Fibroblast of skin of abdomen (primary cell): ENCODE data around the gene TSC22D1.
A peak's percentile ranks its signal among the peaks of the same experiment; 100 is the strongest.
"Not testable (repeated sequence)": the region's sequence is repeated elsewhere in the genome, so short reads cannot be mapped to it uniquely, and the experiment has no call there.

Experiments
- DNase-seq: peaks from one replicate; pipeline ENCODE4 v3.0.0-alpha.2; 2013

TSC22D1 gene

GRCh38 chr13:44573071-44573470 is 3.1 kb downstream of the TSC22D1 start:
- peak; percentile 6 for DNase-seq

DNA sequence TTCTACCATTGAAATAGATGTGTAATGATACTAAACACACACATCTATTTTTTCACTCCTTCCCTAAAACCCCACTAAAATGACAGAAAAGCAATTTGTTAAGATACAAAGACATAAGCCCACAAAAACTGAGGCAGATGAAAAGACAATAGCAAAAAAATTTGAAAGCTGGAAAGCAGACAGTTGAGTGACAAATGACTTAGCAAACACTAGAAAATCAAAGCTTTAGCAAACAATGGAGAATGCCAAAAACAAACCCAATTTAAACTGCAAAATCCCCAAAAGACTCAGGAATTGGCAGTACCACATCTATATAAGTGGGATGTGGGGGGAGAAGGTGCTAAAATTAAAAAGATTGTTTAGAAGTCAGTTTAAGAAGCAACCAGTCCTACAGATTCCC is 9.5 kb downstream of the TSC22D1 start:
- no peak for DNase-seq

DNA sequence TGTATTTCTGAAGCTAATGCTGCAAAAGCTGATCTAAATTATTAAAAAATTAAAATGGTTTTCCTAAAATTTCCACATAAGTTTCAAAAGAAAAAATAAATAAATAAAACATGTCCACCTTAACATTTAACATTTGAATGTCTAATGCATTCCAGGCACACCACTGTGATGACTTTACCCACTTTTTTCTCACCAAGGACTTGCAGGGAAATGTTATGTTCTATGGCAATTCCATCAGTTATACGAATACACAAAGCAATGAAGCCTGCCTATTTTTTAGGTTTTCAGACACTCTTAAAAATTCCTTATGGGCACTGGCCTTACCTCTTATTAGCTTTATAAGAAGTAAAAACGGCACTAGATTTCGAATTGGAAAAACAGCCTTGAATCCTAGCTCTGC is 10.2 kb downstream of the TSC22D1 start:
- peak; percentile 31 for DNase-seq

- no peak for DNase-seq
These were observed 11.2 kb downstream of the TSC22D1 start for GRCh38 chr13:44564936-44565335.

GRCh38 chr13:44562853-44563252 is 13.3 kb downstream of the TSC22D1 start:
- not testable (repeated sequence) for DNase-seq

DNA sequence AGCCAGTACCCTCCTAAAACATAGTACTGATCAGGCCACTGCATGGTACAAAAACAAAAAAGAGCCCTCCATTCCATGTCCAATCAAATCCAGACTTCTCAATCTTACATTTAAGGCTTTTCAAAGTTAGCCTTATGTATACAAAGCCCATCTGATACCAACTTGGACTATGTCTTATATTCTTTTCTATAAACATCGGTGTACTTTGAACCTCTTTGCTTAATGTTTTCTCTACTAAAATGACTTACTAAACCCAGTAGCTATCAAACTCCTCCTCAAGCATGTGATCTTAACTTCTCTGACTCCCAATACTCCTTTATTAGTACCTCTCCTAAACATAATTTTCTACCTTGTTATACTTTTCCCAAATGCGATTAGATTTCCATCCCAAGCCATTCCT is 14.8 kb downstream of the TSC22D1 start:
- no peak for DNase-seq

DNA sequence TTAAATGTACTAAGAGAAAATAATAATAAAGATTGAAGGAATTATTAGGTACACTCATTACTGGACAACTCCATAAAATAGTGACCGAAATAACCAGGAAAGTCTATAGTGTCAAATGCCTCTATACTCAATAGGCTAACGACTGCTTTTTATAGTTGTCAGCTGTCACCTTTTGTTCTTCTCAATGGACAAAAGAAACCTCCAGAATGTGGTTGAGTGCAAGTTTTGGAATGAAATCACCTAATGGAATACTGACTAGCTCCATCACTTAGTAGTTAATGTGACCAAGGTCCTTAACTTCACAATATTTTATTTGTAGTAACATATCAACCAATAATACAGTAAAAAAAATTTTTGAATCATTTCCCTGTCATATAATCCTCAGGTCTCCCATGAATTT is 18.1 kb downstream of the TSC22D1 start:
- no peak for DNase-seq

DNA sequence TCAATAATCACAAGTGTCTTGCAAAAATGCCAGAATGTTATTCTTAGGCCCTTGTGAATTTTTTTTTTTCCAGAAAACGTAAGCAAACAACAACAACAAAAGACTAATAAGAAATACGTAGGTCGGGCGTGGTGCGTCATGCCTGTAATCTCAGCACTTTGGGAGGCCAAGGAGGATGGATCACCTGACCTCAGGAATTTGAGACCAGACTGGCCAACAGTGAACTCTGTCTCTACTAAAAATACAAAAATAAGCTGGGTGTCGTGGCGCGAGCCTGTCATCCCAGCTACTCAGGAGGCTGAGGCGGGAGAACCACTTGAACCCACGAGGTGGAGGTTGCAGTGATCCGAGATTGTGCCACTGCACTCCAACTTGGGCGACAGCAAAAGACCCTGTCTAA is 20.9 kb downstream of the TSC22D1 start:
- no peak for DNase-seq

DNA sequence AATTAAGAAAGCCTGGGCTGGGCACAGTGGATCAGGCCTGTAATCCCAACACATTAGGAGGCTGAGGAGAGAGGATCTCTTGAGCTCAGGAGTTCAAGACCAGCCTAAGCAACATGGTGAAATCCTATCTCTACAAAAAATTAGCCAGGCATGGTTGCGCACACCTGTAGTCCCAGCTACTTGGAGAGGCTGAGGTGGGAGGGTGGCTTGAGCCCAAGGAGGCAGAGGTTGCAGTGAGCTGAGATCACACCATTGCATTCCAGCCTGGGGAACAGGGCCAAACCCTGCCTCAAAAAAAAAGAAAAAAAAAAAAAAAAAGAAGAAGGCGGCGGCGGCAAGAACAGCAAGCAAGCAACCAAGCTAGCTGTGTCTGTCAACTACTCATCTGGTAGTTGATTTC is 26.7 kb downstream of the TSC22D1 start:
- no peak for DNase-seq

- no peak for DNase-seq
These were observed 30.0 kb downstream of the TSC22D1 start for GRCh38 chr13:44546164-44546563.

GRCh38 chr13:44543369-44543768 is 32.8 kb downstream of the TSC22D1 start:
- no peak for DNase-seq

GRCh38 chr13:44542361-44542760 is 33.8 kb downstream of the TSC22D1 start:
- DNase-seq, result no peak

- DNase-seq, result no peak
These were observed 34.5 kb downstream of the TSC22D1 start for GRCh38 chr13:44541601-44542000.

GRCh38 chr13:44540761-44541434 is 35.2 kb downstream of the TSC22D1 start:
- DNase-seq, result no peak

DNA sequence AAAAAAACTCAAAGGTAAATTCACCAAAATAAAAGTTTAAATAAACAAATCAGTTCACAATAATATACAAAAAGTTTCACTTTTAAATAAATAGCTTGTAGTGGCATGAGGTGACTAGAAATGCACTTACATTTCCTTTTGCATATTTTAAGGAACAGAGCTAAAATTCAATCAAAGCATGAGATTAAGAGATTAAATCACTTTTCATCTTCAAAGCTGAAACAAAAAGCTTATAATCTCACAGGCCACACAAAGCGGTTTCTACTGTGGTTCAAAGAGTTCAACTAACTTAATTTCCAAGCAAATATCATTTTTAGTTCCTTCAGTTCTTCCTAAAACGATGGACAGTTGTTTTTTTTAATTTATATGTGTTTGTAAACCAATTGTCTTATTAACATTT is 38.9 kb downstream of the TSC22D1 start:
- DNase-seq, result no peak

DNA sequence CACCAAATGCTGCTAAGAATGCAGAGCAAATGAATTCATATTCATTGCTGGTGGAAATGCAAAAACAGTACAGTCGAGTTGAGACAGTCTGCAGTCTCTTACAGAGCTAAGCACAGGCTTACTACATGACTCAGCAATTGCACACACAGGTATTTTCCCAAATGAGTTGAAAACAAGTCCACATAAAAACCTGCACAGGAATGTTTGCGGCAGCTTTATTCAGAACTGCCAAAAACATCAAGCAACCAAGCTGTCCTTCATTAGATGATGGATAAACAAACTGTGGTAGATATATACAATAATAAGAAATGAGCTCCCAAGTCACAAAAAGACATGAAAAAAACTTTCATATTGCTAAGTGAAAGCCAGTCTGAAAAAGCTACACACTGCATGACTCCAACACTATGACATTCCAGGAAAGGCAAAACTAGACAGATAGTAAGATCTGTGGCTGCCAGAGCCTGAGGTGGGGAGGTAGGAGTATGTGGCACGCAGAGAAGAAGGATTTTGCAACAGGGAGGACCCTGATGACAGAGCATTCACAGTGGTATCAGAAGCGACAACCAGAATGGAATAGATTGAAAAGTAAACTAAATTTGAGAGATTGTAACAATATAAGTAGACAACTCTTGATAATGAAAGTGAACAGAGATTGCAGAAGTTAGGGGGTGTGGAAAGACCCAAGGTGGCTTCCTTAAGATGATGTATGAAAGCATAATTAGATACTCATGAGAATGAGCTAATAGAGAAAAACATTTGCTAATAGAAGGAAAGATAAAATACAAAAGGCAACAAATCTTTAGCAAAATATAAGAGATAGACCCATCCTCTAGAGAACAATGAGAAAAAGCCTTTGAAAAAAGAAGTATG is 52.7 kb downstream of the TSC22D1 start:
- DNase-seq, result peak; percentile 66

DNA sequence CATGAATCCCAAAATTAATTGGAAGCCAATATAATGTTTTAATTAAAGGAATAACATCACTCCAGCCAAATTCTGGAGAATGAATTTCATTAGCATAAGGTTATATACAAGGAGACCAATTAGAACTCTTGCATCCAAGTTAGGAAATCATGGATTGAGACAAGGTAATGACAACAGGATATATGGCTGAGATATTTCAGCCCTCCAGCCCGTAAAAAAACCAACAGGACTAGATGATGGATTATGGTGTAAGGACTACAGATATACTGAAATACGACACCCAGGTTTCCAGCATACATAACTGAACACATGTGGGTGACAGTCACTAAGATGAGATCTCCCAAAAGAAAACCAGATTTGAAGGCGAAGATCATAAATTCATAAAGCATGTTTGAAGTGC is 56.5 kb downstream of the TSC22D1 start:
- DNase-seq, result peak; percentile 13

DNA sequence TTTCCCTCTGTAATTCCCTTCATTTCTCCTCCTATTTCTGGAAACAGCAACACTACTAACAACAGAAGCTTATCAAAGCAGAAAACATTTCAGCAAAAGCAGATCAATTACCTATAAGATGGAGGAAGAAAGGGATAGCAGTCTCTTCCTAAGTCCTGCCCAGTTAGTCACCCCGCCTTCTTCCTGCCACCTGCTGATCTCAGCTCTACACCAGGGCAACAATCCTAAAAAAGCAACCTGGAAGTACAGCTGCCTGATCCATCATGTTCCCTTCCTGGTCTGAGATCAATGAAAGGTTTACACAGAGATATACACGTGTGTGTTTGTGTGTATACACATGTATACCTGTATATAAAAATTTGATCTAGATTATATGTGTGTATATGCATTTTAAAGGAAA is 59.4 kb downstream of the TSC22D1 start:
- DNase-seq, result no peak

GRCh38 chr13:44514278-44514677 is 61.9 kb downstream of the TSC22D1 start:
- no peak for DNase-seq

- not testable (repeated sequence) for DNase-seq
These were observed 66.3 kb downstream of the TSC22D1 start for GRCh38 chr13:44509853-44510252.

GRCh38 chr13:44508562-44509077 is 67.5 kb downstream of the TSC22D1 start:
- DNase-seq, result no peak

GRCh38 chr13:44507639-44508038 is 68.5 kb downstream of the TSC22D1 start:
- peak; percentile 48 for DNase-seq

- no peak for DNase-seq
These were observed 69.4 kb downstream of the TSC22D1 start for GRCh38 chr13:44506719-44507118.

- DNase-seq, result no peak
These were observed 69.9 kb downstream of the TSC22D1 start for GRCh38 chr13:44506251-44506650.
